CD8-positive, alpha-beta memory T cell (primary cell): ENCODE data around the gene SALL4. TPM values are rescaled to one million over a fixed set of nuclear protein-coding genes. Genes with fewer than 3 reads are reported as not detected.
"Not testable (repeated sequence)": the region's sequence is repeated elsewhere in the genome, so short reads cannot be mapped to it uniquely, and the experiment has no call there.

Source experiments
- CTCF ChIA-PET: fragments of 350-600 bp; sonication (Branson Sonifier 250); formaldehyde crosslinking; loops from one replicate; lab custom pipeline; 2021; ENCODE audit warnings: antibody characterized with exemption; lab: Charles Lee
- POLR2A ChIA-PET: fragments of 350-600 bp; sonication (Branson Sonifier 250); formaldehyde crosslinking; loops from one replicate; lab custom pipeline; 2021; ENCODE audit warnings: antibody characterized with exemption; lab: Charles Lee
- DNase-seq, 5 donors: peaks; one replicate each; pipeline versions ENCODE4 v3.0.0 to v3.0.0-alpha.2; 2020 to 2022; ENCODE audit warnings: mixed read lengths in 1 of 5
- H3K27ac ChIP-seq: one replicate; pipeline ENCODE4 v1.7.0; 2013; ENCODE audit warnings: low read depth, mild to moderate bottlenecking, low read length, moderate library complexity
- H3K27me3 ChIP-seq: 2 replicates; pipeline ENCODE4 v1.7.0; 2013; ENCODE audit warnings: low read length, mild to moderate bottlenecking; ENCODE audit not compliant: insufficient read depth, poor library complexity, severe bottlenecking
- H3K36me3 ChIP-seq: 2 replicates; pipeline ENCODE4 v1.7.0; 2013; ENCODE audit warnings: mild to moderate bottlenecking, low read length, moderate library complexity; ENCODE audit not compliant: insufficient read depth
- H3K4me1 ChIP-seq: 2 replicates; pipeline ENCODE4 v1.7.0; 2013; ENCODE audit warnings: mild to moderate bottlenecking, low read length, moderate library complexity; ENCODE audit not compliant: insufficient read depth
- H3K4me3 ChIP-seq: 2 replicates; pipeline ENCODE4 v1.7.0; 2013; ENCODE audit warnings: mild to moderate bottlenecking, low read length
- H3K9me3 ChIP-seq: 2 replicates; pipeline ENCODE4 v1.7.0; 2013; ENCODE audit warnings: mild to moderate bottlenecking, low read length
- H3K27ac Mint-ChIP-seq, 8 donors: one replicate each; pipeline ENCODE4 v1.8.0; 2020 to 2021; ENCODE audit warnings: mixed read lengths in 8 of 8, mild to moderate bottlenecking in 6 of 8, inconsistent platforms in 3 of 8, moderate library complexity in 3 of 8
- H3K27me3 Mint-ChIP-seq, 2 donors: one replicate each; pipeline ENCODE4 v1.8.0; 2020 to 2021; ENCODE audit warnings: mixed read lengths in 2 of 2, mild to moderate bottlenecking in 1 of 2, moderate library complexity in 1 of 2
- H3K36me3 Mint-ChIP-seq, 3 donors: one replicate each; pipeline ENCODE4 v1.8.0; 2020 to 2021; ENCODE audit warnings: mixed read lengths in 3 of 3, inconsistent platforms in 1 of 3, mild to moderate bottlenecking in 1 of 3
- H3K4me1 Mint-ChIP-seq, 3 donors: one replicate each; pipeline ENCODE4 v1.8.0; 2020 to 2021; ENCODE audit warnings: mixed read lengths in 3 of 3, inconsistent platforms in 1 of 3, mild to moderate bottlenecking in 1 of 3
- H3K4me3 Mint-ChIP-seq, 7 donors: one replicate each; pipeline ENCODE4 v1.8.0; 2020 to 2021; ENCODE audit warnings: mixed read lengths in 7 of 7, mild to moderate bottlenecking in 6 of 7, moderate library complexity in 4 of 7, inconsistent platforms in 2 of 7
- H3K9me3 Mint-ChIP-seq, 5 donors: one replicate each; pipeline ENCODE4 v1.8.0; 2020 to 2022; ENCODE audit warnings: mixed read lengths in 5 of 5, mild to moderate bottlenecking in 3 of 5, moderate library complexity in 2 of 5, inconsistent platforms in 1 of 5
- polyA plus RNA-seq: library from polyadenylated mRNA; unstranded; fragments of 300-500 nt; fragmentation: Illumina TruSeq; gene quantifications from one replicate; pipeline ENCODE4 v1.2.3, GENCODE V29; 2021
- total RNA-seq, 2 experiments: library from RNA; stranded (reverse); gene quantifications; one replicate each; pipeline ENCODE4 v1.2.3, GENCODE V29; 2021

Gene SALL4
- total and polyA plus RNA-seq, 3 experiments from 2014 or later = 0.11 TPM; not detected in 2

DNA sequence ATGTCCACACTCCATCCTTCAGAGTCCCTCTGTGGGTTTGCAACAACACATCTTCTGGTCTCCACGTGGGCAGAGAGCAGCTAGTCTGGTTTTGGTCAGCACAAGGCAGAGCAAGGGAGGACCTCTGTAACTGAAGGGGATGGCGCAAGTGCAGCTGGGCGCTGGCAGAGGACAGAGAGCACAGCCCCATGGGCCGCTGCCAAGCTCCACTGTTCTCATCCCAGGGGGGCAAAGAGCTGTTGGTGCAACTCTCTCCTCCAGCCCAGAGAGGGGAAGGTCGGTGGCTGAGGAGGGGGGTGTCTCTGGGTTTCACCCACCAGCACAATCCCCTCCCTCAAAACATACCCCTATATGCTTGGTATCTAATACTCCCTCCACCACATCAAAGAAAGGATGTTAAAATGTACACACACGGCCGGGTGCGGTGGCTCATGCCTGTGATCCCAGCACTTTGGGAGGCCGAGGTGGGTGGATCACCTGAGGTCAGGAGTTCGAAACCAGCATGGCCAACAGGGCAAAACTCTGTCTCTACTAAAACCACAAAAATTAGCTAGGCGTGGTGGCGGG is 43.3 kb downstream of the SALL4 start:
- Histone ChIP-seq H3K4me3 (no peak overlapping the region), H3K4me1 (no peaks in the 10 kb centered on the region), H3K9me3 (no peaks in the 10 kb centered on the region), H3K36me3 (no peaks in the 10 kb centered on the region), H3K27ac (no peak overlapping the region), H3K27me3 (no peaks in the 10 kb centered on the region)
- Mint-ChIP-seq H3K9me3 (no peaks in the 10 kb centered on the region), H3K27ac (no peak overlapping the region), H3K36me3 (no peaks in the 10 kb centered on the region), H3K4me1 (no peaks in the 10 kb centered on the region), H3K27me3 (peaks cover 4 to 6% of the 10 kb centered on the region in 2 donors), H3K4me3 (no peak overlapping the region)
- ChIA-PET POLR2A (no interaction called here), CTCF (no interaction called here)
- no peak for DNase-seq

DNA sequence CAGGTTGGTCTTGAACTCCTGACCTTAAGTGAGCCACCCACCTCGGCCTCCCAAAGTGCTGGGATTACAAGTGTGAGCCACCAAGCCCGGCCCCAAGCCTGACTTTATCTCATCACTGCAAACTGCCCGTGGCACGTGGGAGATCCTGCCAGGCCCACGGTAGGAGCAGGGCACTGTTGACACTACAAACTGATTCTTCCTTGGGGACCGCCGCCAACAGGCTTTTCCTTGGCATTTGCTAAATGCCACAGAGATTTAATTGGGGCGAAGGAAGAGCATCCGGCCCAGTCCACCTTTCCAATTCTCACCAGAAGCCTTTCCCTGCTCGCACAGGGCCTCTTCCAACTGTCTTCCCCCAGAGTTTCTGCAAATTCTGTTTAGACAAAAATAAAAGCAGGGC is 45.1 kb downstream of the SALL4 start:
- Mint-ChIP-seq H3K4me3 (no peak overlapping the region), H3K4me1 (no peaks in the 10 kb centered on the region), H3K9me3 (no peaks in the 10 kb centered on the region), H3K27ac (peak overlapping the region in 1 of 8 donors; percentile 26), H3K27me3 (peaks cover 1 to 4% of the 10 kb centered on the region in 2 donors), H3K36me3 (no peaks in the 10 kb centered on the region)
- Histone ChIP-seq H3K36me3 (no peaks in the 10 kb centered on the region), H3K9me3 (no peaks in the 10 kb centered on the region), H3K4me3 (no peak overlapping the region), H3K27me3 (no peaks in the 10 kb centered on the region), H3K27ac (no peak overlapping the region), H3K4me1 (no peaks in the 10 kb centered on the region)
- ChIA-PET CTCF (no interaction called here), POLR2A (no interaction called here)
- DNase-seq = no peak

DNA sequence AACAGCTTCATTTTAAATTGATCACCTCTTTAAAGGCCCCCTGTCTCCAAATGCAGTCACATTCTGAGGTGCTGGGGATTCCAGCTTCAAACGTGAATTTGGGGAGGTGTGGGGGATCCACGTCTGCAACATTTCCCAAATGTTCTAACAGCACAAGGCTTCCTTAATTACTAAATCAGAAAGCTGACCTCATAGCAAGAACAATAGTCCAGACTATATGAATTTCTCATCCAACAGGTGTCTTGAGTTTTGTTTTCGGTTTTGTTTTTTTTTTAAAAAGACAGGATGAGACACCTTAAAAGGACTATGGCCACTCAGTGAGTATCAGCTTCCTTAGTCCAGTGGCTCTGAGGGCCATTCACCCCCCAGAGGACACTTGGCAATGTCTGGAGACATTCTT is 45.7 kb downstream of the SALL4 start:
- no peaks in the 10 kb centered on the region for H3K4me1 Mint-ChIP-seq
- H3K9me3 ChIP-seq = no peaks in the 10 kb centered on the region
- H3K9me3 Mint-ChIP-seq = no peaks in the 10 kb centered on the region
- H3K4me1 ChIP-seq = no peaks in the 10 kb centered on the region
- no peak overlapping the region for H3K4me3 ChIP-seq
- no peaks in the 10 kb centered on the region for H3K36me3 ChIP-seq
- CTCF ChIA-PET = no interaction called here
- H3K36me3 Mint-ChIP-seq = no peaks in the 10 kb centered on the region
- peaks cover 1 to 4% of the 10 kb centered on the region in 2 donors for H3K27me3 Mint-ChIP-seq
- H3K27ac Mint-ChIP-seq = no peak overlapping the region
- no peak overlapping the region for H3K27ac ChIP-seq
- POLR2A ChIA-PET = no interaction called here
- no peak for DNase-seq
- H3K27me3 ChIP-seq = no peaks in the 10 kb centered on the region
- no peak overlapping the region for H3K4me3 Mint-ChIP-seq

DNA sequence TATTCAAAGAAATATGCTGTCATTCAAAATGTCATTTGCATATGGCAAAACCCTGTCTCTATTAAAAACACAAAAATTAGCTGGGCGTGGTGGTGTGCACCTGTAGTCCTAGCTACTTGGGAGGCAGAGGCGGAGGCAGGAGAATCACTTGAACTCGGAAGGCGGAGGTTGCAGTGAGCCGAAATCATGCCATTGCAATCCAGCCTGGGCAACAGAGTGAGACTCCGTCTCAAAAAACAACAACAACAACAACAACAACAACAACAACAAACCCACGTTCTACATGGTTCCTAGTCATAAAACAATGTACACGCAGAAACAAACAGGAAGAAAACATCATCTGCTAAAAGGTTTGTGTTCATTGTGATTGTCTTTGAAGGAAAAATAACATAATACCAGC is 49.1 kb downstream of the SALL4 start:
- H3K36me3 Mint-ChIP-seq, CTCF ChIA-PET: not testable (repeated sequence)

DNA sequence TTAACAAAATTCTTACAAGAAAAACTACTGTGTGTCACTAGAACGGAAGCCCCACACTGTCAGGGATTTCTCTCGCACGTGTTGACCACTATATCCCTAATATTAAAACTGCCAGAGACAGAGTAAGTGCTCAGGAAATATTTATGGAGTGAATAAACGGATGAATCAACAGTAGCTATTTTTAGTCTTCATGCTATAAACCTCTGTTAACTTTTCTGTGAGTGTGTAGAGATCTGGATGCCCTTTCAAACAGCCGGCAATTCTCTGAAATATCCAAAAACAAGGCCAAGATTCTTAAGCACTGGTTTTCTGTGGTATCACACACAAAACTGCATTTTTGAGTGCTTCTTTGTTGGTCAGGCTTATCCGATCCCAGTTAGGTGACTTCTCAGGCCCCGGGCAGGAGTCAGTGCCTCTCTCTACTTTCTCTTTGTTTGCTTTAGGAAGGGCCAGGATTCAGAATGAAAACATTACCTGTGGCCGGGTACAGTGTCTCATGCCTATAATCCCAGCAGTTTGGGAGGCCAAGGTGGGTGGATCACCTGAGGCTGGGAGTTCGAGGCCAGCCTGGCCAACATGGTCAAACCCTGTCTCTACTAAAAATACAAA is 49.9 kb downstream of the SALL4 start:
- POLR2A ChIA-PET = no interaction called here
- Mint-ChIP-seq H3K27me3 (peaks cover 3% of the 10 kb centered on the region in 2 donors), H3K36me3 (no peaks in the 10 kb centered on the region), H3K4me1 (no peaks in the 10 kb centered on the region), H3K27ac (no peak overlapping the region), H3K4me3 (no peak overlapping the region), H3K9me3 (no peaks in the 10 kb centered on the region)
- Histone ChIP-seq H3K27ac (no peak overlapping the region), H3K4me3 (no peak overlapping the region), H3K4me1 (no peaks in the 10 kb centered on the region), H3K9me3 (no peaks in the 10 kb centered on the region), H3K27me3 (no peaks in the 10 kb centered on the region), H3K36me3 (no peaks in the 10 kb centered on the region)
- DNase-seq = no peak
- CTCF ChIA-PET = no interaction called here

More for the DNA sequence above, 49.1 kb downstream of the SALL4 start:
- H3K4me1 Mint-ChIP-seq, DNase-seq, H3K36me3 ChIP-seq, H3K9me3 Mint-ChIP-seq, H3K4me1 ChIP-seq, H3K27me3 Mint-ChIP-seq, H3K9me3 ChIP-seq, POLR2A ChIA-PET, H3K27ac ChIP-seq, H3K27ac Mint-ChIP-seq, H3K4me3 ChIP-seq, H3K27me3 ChIP-seq, H3K4me3 Mint-ChIP-seq: not testable (repeated sequence)

DNA sequence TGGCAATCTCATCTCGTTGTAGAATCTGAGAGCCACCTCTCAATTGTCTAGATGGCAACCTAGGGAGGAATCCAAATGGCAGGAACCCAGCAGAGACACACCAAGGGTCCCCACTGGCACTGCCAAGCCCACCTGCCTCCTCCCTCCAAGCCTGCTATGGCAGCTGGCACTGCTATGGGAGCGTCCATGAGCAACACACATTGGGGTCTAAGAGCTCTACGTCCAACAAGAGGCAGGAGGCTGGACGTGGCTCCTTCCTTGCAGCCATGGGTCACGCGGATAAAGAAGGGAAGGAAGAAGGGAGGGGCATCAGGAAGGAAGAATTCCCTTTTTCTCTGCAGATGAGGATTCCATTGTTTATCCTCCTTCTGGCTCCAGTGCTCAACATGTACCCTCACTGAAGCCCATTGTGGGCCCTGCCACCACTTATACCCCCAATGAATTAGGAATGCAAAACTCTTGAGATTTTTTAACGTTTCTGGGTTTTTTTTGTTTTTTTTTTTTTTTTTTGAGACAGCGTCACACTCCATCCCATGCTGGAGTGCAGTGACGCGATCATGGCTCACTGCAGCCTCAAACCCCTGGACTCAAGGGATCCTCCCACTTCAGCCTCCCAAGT is 51.4 kb downstream of the SALL4 start:
- Mint-ChIP-seq H3K9me3 (no peaks in the 10 kb centered on the region), H3K4me1 (no peaks in the 10 kb centered on the region)
- CTCF ChIA-PET = no interaction called here

DNA sequence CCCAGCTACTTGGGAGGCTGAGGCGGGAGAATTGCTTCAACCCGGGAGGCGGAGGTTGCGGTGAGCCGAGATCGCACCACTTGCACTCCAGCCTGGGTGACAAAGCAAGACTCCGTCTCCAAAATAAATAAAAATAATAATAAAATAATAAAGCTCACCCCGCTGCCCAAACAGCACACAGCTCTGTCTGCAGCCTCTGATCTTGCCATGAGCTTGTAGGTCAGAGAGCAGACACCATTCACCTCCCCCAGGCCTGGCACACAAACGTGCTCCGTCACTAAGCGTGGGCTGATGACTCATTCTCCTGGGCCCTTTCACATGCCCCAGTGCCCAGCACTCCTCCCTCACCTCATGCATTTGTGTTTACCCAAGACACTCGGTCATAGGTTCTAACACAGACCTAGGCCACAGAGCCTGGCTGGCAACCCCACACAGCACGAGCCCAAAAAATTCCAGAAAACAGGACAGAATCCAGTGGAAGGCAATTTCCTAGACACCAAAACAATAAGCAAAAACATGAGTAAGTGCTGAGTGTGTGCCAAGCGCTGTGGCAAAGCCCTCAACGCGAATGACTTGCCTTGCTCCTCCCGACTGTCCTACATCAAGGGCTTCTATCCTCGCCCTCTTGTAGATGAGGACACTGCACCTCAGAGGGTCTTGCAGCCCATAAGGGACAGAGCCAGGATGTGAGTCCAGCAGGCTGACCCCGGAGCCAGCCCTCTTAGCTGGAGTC is 52.1 kb downstream of the SALL4 start:
- POLR2A ChIA-PET = no interaction called here
- Histone ChIP-seq H3K4me3 (no peak overlapping the region), H3K4me1 (no peaks in the 10 kb centered on the region), H3K27me3 (no peaks in the 10 kb centered on the region), H3K27ac (no peak overlapping the region), H3K9me3 (no peaks in the 10 kb centered on the region), H3K36me3 (no peaks in the 10 kb centered on the region)
- CTCF ChIA-PET = no interaction called here
- Mint-ChIP-seq H3K9me3 (no peaks in the 10 kb centered on the region), H3K4me1 (no peaks in the 10 kb centered on the region), H3K4me3 (no peak overlapping the region), H3K36me3 (no peaks in the 10 kb centered on the region), H3K27ac (no peak overlapping the region), H3K27me3 (peaks cover 3% of the 10 kb centered on the region in 2 donors)
- DNase-seq = no peak

More for the DNA sequence above, 51.4 kb downstream of the SALL4 start:
- H3K4me1 ChIP-seq = no peaks in the 10 kb centered on the region
- H3K27ac Mint-ChIP-seq = no peak overlapping the region
- peaks cover 3% of the 10 kb centered on the region in 2 donors for H3K27me3 Mint-ChIP-seq
- no peaks in the 10 kb centered on the region for H3K27me3 ChIP-seq
- DNase-seq = no peak
- no peak overlapping the region for H3K27ac ChIP-seq
- no peaks in the 10 kb centered on the region for H3K9me3 ChIP-seq
- POLR2A ChIA-PET = no interaction called here
- no peaks in the 10 kb centered on the region for H3K36me3 Mint-ChIP-seq
- no peaks in the 10 kb centered on the region for H3K36me3 ChIP-seq
- H3K4me3 Mint-ChIP-seq = no peak overlapping the region
- no peak overlapping the region for H3K4me3 ChIP-seq

DNA sequence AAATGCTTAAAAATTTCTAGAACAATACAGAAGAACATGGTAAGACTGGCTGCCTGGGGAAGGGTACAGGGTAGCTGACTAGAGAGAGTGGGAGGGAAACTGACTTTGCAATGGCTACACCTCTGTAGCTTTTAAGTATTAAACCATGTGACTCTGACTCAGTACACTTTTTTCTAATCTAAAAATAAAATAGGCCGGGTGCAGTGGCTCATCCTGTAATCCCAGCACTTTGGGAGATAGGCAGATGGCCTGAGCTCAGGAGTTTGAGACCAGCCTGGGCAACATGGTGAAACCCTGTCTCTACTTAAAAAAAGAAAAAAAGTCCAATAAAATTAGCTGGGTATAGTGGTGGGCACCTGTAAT is 52.7 kb downstream of the SALL4 start:
- no peaks in the 10 kb centered on the region for H3K27me3 ChIP-seq
- Mint-ChIP-seq H3K36me3 (no peaks in the 10 kb centered on the region), H3K9me3 (no peaks in the 10 kb centered on the region), H3K27ac (no peak overlapping the region), H3K27me3 (peaks cover 3 to 4% of the 10 kb centered on the region in 2 donors), H3K4me3 (no peak overlapping the region), H3K4me1 (no peaks in the 10 kb centered on the region)
- ChIA-PET POLR2A (no interaction called here), CTCF (no interaction called here)
- H3K9me3 ChIP-seq = no peaks in the 10 kb centered on the region
- H3K36me3 ChIP-seq = no peaks in the 10 kb centered on the region
- no peak overlapping the region for H3K27ac ChIP-seq
- H3K4me1 ChIP-seq = no peaks in the 10 kb centered on the region
- DNase-seq = no peak
- H3K4me3 ChIP-seq = no peak overlapping the region
